SK-N-MC (cell line): Measurements from ENCODE around the gene RILPL2.

Experiments used
- EZH2 ChIP-seq: fragments of 200-600 bp; sonication (generic); IDR thresholded peaks from one replicate; pipeline ENCODE4 v1.6.1; 2017; ENCODE audit warnings: antibody characterized with exemption
- FOXP2 ChIP-seq: optimal IDR thresholded peaks from 2 replicates; pipeline ENCODE3; 2011; ENCODE audit warnings: mild to moderate bottlenecking, moderate library complexity; ENCODE audit not compliant: insufficient read depth; ENCODE audit errors: extremely low read length, control extremely low read depth
- POLR2AphosphoS5 ChIP-seq: IDR thresholded peaks from 2 replicates; pipeline ENCODE4 v1.6.1; 2012; ENCODE audit warnings: mild to moderate bottlenecking, low read depth, low read length, borderline replicate concordance

- TF ChIP-seq POLR2AphosphoS5 (no peak), EZH2 (no peak), FOXP2 (no peak)
Observed at GRCh38 chr12:123399255-123399617, 37.2 kb downstream of the RILPL2 start.
